ENCODE data around the gene BCAP29.
"Not testable (repeated sequence)": the region's sequence is repeated elsewhere in the genome, so short reads cannot be mapped to it uniquely, and the experiment has no call there.

Gene BCAP29

DNA sequence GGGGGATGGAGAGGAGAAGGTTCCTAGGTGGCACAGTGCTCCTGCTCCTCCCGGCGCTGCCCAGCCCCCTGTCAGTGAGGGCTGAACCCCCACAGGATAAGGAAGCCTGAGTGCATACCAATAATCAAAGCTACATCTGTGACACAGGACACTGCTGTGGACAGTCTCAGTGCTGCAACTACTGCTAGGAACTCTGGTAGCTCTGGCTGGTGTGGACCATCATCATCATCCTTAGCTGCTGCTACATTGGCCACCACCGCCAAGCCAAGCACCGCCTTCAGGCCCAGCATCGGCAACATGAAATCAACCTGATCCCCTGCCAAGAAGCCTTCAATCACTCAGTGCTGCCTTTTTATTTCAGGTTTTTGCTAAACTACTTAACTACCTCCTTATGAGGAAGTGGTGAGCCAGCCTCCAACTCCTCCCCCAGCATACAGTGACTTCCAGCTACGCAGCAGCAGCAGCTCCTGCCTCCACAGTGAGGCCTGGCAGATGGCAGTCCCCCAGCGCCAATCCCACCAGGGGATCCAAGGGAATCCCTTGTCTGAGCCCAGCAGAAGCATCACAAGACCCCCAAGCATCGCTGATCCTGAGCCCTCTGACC lies 48.5 kb downstream of the BCAP29 start:
- DNase-seq = no peak

DNA sequence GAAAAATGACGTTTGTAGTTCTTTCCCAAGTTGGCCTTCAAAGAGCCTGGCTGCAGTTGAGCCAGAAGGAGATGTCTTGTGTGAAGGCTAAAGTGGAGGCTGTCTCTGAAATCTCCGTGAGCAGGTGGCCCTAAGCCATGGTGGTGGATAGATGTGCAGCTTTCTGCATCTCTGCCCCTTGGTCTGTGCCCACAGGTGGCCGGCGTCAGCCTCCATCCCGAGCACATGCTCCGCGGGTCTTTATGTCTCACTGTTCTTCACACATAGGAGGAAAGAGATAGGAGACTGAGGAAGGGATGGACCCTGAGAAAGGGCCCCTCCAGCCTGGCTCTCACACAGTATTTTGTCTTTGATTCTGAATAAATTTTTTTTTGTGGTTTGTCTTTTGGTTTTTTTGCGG lies 50.3 kb downstream of the BCAP29 start:
- no peak for DNase-seq

GRCh38 chr7:107631588-107632491 lies 51.8 kb downstream of the BCAP29 start:
- DNase-seq = no peak

- DNase-seq = no peak
Measured at GRCh38 chr7:107632492-107632865, 52.4 kb downstream of the BCAP29 start.

DNA sequence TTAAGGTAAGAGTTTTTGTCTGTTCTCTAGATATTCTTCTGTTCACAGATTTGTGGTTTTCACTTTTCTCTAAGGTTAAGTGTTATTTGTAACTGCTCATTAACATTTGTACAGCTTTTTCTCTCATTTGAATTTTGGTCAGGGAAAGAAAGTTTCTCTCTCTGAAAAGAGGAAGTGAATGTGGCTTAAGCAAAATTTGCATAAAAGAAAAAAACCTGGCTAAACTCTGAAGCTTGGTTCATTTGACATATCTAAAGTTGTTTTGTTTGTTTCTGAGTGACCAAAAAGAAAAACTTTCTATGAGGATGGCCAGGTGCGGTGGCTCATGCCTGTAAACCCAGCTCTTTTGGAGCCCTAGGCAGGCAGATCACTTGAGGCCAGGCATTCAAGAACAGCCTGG lies 58.5 kb downstream of the BCAP29 start:
- no peak for DNase-seq

- DNase-seq = not testable (repeated sequence)
Measured at GRCh38 chr7:107639070-107639469, 59.0 kb downstream of the BCAP29 start.

DNA sequence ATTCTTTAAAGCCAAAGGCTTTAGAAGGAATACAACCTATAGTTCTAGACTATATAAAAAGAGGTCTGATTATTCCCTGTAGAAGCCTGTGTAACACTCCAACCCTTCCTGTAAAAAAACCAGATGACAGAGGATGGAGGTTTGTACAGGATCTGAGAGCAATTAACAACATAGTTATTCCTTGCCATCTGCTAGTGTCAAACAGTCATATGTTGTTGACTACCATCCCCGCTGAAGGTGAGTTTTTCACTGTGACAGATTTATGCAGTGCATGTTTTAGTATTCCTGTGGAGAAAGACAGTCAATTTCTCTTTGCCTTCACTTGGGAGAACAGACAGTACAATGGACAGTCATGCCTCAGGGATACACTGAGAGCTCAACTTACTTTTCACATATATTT lies 61.6 kb downstream of the BCAP29 start:
- DNase-seq = no peak

DNA sequence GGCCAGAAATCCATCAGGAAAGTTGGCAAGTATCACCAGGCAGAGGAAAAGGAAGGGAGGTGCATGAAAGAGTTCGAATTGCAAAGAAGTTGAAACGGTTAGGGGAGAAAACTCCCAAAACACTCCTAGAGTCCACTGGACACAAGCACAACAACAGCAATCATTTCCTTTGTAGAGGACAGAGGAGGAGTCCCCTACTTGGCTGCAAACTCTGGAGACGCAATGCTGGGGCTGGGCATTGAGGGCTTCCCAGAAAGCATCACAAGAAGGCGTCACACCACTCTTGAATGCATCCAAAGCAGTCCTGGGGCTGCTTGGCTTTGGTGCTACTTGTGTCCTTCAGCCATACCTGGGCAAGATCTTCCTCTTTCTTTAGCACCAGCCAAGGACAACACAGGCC lies 62.5 kb downstream of the BCAP29 start:
- DNase-seq = no peak

DNA sequence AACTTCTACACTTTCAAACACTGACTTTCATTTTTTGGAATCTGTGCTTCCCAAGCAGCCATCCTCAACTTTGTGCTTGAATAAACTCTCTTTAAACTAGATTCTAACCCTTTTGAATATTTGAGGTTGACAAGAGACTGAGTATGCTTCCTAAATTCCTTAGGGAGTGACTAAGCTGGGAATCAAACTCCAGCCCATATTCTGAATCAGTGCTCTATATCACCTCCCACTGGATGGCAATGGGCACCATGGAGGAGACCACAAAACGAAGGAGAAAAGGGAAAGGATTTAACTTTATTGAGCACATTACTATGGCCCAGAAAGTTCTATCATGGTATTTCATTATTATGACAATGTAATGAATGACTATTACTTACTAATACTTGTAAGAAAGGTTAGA lies 63.4 kb downstream of the BCAP29 start:
- DNase-seq = no peak

DNA sequence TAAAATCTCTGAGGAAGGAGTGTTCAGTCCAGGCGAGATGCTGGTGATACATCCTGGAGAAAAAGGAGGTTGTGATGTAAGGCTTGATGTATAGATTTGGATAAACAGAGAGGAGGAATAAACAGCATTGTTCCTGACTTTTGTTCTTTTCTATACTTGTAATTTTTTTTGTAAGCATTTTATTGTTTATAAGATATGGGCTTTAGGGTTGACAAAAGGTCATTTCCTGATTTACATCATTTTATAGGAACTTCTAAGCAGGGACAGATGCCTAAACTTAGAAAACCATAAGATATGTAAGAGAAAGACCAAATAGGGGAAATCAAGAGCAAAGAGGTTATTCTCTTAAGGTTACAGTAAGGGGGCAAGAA lies 63.9 kb downstream of the BCAP29 start:
- no peak for DNase-seq

GRCh38 chr7:107644309-107644974 lies 64.4 kb downstream of the BCAP29 start:
- DNase-seq = no peak

- DNase-seq = no peak
Measured at GRCh38 chr7:107652642-107653041, 72.6 kb downstream of the BCAP29 start.

DNA sequence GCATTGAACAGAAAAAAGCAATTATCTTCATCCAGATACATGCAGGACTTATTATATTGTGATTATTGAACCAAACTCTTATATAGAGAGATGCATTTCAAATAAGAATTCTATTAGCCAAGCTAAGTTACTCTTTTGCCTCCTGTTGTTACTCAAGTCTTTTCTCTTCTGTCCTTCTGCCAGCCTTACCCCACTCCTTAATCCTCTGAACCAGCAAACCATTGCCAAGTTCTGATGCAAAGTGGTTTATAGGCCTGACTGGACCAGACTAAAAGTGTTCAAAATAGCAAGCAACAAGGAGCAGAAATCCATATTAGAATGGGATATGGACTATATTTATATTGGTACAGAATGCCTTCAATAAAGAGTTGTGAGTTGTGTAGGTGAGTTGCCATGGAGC lies 78.4 kb downstream of the BCAP29 start:
- no peak for DNase-seq

DNA sequence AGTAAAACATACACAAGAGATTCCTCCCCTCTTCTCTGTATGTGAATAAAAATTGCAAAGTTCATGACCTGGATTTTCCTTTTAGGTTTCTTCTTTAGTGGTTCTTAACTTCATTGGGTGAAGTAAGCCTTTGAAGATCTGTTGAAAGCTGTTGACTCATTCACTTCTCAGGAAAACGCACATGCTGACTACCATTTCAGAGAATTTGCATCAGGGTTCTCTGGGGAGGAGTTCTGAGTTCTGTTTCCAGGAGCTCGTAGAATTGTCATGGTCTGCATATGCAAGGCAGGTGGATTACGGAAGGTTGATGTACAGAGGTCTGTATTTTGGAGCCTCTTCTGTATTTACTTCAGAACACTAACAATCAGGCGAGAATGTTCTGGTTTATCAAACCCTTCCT lies 79.6 kb downstream of the BCAP29 start:
- DNase-seq = no peak

- no peak for DNase-seq
Measured at GRCh38 chr7:107660381-107661080, 80.5 kb downstream of the BCAP29 start, which contains the start of gene SLC26A4. SLC26A4 (plus strand) TSS chr7:107660828; CDS start chr7:107661642, 814 bp downstream.

- DNase-seq = no peak
Measured at GRCh38 chr7:107661081-107661864, 81.2 kb downstream of the BCAP29 start.

DNA sequence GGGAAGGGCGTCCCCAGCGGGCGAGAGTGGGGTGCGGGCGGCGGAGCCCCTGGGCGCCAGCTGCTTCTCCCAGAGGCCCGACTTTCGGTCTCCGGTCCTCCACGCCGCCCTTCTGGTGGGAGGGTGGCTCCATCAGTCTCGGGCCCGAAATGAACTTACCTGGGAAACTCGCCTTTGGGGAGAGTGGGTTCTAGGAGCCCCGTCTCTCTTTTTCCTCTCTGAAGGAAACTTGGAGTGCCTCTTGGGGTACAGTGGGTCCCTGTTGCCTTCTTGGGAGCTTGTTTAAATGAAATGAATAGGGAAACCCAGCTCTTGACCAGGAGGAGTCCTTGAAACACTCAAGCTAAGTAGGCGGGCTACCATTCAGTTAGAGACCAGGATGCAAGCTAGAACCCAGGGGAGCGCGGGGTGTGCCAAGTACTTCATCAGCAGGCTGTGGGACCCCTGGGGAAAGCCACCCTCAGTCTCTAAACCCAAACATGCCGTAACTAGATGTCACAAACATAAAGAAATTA lies 81.9 kb downstream of the BCAP29 start:
- DNase-seq = no peak

DNA sequence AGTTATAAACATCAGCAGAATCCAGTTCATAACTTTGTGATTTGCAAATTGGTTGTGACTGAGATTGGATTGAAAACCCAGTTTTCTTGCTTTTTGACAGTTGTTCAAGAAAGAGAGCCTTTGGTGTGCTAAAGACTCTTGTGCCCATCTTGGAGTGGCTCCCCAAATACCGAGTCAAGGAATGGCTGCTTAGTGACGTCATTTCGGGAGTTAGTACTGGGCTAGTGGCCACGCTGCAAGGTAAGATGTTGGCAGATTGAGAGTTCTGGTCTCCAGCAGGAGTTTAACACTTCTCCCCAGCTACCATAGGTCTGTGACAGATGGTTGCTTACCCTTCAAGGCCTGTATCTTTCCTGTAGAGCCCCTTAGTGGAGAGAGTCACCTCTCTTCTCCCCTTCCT lies 83.2 kb downstream of the BCAP29 start:
- no peak for DNase-seq

GRCh38 chr7:107666790-107667189 lies 86.7 kb downstream of the BCAP29 start:
- DNase-seq = no peak

- DNase-seq = no peak
Measured at GRCh38 chr7:107667341-107667740, 87.3 kb downstream of the BCAP29 start.

GRCh38 chr7:107668296-107668695 lies 88.2 kb downstream of the BCAP29 start:
- DNase-seq = no peak
